ENCODE results near the gene PPFIA1.

PPFIA1 gene

DNA sequence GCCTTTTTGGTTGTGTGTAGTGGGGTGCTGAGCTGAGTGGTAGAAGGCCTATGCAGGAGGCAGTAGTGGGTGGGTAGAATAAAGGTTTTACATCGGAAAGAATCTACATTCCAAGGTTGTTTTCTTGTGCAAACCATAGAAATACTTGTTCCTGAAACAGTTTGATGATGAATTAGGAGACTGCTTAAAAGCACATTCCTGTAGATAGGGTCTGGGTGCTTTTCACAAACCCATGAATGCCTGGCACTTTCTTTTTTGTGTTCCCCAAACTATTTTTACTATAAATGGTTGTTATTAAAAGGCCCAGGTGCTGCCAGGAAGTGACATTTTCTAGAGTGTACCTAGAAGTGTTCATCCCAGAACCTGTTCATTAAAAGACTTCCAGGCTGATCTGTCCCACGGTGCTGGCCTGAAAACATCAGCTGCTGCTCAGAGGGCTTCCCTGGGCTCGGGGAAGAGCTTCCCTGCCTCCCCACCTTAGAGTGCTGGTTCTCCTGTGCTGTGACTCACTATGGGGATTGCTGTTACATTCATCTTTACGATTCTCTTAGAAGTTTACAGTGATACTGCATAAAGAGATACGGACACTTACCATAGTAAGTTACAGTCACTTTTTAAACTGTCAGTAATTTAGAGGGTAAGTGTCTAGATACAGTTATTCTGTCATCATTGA, 27.9 kb downstream of the PPFIA1 start:
- no peak for DNase-seq

DNA sequence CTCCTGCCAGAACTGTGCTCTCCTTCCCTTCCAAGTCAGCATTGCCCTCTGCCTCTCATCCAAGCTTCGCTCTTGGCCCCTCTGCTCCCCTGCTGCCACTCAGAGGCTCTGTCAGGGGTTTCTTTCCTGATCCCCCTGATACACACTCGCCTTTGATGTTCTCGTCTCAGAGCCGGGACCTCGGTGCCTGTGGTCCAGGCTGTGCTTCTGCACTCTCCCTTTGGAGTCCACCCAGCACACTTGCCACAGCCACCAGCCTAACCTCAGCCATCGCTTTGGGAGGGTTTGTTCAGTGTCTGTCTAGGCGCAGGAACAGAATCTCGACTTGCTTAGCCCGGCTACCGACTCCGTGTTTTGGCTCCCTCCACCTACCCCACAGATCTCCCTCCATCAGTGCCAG, 29.1 kb downstream of the PPFIA1 start:
- no peak for DNase-seq

DNA sequence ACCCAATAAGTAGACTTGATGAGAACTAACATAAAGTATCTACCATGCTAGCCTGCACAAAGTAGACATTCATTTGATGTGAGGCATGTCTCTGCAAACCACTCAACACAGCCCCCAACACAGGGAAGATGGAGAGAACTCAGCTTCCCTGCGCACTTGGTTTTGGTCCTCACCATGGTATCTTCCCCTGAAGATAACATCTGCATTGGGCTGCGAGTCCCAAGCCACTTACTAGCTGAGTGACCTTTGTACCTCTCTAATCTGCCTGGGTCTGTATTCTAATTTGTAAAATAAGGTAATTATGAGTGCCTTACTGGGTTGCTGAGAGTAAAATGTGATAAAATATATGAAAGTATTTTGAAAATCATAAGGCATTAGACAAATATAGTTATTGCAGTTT, 30.7 kb downstream of the PPFIA1 start:
- DNase-seq = no peak

DNA sequence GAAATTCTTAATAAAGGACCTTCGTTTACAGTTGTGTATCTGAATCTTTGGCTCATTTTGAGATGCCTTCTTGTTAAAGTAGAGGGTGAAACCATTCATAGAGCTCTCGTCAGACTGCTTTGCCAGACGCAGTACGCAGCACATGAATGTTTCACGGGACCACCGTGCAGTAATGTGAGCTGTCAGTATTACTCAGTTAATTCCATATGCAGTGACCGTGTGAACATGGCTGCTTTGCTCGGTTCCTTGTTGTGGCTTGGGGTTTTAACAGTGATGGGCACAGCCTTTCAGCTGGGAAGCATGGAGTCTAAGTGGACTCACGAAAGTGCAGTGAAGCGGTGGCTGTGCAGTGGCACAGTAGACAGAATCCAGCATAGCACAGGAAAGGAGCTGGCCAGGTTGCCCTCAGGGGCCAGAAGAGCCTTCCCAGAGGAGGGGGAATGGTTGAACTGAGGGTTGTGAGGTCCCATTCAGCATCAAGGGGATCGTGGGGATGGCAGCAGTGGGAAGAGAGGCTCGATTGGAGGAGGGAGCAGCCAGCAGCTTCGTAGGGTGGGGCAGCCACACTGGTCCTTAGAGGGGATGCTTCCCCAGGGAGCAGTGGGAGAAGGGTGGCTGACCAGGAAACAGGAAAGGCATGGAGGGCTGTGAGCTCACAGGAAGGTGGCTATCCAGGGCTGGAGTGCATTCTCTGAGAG, 31.4 kb downstream of the PPFIA1 start:
- no peak for DNase-seq

DNA sequence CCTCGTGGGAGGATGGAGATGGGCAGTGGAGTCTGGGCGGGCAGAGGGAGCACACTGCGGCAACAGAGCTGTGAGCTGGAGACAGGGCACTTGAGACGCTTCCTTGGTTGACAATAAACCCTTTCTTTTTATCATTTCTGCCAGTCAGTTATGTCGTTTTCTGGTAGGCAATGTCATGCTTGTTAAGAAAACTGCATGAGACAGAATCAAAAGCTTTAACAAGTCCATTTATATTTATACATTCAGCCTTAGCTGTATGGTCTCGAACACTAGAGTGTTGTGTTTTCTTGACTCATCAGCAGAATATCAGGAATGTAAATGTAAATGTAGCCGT, 31.9 kb downstream of the PPFIA1 start:
- no peak for DNase-seq

GRCh38 chr11:70303070-70303469, 32.6 kb downstream of the PPFIA1 start:
- DNase-seq = no peak

DNA sequence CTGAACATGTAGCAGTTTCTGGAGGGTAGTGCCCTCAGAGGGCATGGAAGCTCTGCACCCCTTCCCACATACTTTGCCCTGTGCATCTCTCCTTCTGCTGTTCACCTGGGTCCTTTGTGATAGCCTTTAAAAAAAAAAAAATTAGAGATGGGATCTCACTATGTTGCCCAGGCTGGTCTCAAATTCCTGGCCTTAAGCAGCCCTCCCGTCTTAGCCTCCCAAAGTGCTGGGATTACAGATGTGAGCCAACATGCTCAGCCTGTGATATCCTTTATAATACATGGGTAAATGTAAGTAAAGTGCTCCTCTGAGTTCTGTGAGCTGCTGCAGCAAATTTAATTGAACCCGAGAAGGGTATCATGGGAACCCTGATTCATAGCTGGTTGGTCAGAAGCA, 33.7 kb downstream of the PPFIA1 start:
- no peak for DNase-seq

DNA sequence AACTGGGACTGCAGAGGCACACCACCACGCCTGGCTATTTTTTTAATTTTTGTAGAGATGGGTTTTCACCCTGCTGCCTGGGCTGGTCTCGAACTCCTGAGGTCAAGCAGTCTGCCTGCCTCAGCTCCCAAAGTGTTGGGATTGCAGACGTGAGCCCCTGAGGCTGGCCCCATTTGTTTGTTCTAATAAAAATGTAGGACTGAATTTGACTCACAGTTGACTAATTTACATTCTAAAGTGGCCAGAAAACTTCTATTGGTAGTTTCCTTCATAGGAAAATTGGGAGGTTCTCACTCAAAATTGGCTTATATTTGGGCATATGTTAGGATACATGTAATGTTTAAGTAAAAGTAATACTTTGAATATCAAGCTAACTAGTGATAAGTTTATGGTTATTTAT, 35.0 kb downstream of the PPFIA1 start:
- DNase-seq = no peak

GRCh38 chr11:70306586-70307033, 36.1 kb downstream of the PPFIA1 start:
- DNase-seq = no peak

DNA sequence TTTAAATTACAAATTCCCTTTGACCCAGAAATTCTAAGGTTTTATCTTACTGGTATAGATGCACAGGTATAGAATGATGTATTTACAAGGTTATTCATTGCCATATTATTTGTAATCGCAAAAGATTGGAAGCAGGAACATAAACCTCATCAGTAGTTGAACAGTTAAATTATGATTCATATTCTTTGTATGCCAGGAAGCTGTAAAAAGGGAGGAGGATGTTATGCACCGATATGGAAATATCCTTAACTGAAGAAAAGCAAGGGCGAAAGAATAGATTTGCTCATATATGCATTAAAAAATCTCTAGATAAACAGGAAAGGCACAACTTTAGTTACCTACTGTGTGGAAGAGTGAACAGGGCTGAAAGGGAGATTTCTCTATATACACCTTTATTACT, 36.7 kb downstream of the PPFIA1 start:
- no peak for DNase-seq

DNA sequence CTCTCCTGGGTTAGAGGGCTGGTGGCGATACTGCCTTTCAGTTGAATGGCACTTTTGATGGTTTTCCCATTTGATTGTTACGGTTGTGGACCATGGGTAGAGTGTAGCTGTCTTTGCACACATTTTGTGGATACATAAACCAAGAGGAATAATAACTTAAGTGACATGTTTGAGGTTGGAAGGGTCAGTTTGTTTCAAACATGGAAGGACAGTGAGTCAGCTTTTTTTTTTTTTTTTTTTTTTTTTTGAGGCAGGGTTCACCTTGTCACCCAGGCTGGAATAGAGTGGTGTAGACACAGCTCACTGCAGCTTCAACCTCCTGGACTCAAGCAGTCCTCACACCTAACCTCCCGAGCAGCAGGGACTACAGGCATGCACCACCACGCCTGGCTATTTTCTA, 41.1 kb downstream of the PPFIA1 start:
- no peak for DNase-seq

DNA sequence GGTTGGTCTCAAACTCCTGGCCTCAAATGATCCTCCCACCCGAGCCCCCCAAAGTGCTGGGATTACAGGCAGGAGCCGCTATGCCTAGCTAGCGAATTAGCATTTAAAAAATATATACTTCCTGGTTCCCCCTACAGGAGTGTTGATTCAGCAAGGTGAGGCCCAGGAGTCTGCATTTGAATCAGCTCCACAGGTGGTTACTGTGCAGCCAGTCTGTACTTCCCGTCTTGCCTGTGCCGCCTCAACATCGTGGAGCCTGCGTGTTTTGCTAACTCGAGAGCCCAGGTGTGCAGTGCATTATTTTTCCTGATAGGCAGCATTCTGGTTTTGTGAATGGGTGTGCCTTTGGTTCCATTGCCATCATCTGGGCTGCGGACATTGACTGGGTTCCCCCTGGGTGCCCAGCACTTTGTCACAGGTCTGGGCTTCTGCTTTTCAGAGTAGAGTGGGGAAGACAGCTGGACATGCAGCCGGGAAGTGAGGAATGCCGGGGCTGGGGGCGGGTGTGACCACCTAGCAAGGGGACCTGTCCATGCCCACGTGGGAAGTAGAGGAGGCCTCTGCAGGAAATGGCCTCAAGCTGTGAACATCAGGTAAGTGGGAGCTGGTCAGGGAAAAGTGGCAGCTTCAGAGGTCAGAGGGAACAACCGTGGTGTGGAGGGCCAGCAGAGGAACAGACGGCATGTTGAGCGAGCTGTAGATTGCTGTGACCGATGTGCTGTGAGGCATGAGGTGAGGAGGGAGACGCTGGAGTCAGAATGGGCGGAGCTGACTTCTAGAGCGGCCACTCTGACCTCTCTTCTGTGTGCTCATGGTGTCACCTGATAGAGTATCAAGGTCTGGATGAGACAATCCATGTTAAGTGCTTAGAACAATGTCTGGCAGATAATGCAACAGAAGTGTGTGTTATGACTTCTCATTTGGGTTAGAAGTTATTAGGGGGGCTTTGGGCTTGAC, 42.2 kb downstream of the PPFIA1 start:
- DNase-seq = no peak

DNA sequence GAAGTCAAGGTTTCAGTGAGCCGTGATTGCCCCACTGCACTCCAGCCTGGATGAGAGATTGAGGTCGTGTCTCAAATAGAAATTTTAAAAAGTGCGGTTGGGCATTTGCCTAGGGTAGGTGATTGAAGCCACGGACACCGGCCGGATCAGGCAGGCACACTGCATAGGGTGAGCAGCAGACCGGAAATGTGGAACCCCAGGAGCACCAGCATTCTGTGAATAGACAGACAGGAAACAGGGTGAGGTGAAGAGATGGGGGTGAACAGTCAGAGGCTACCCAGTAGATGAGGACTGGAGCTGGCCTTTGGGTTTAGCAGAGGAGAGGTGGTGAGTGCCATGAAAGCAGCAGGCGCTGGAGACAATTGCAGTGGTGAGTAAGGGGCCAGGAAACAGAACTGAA, 43.5 kb downstream of the PPFIA1 start:
- no peak for DNase-seq

- no peak for DNase-seq
Observed at GRCh38 chr11:70314730-70315129, 44.2 kb downstream of the PPFIA1 start.

- no peak for DNase-seq
Observed at GRCh38 chr11:70315716-70316115, 45.2 kb downstream of the PPFIA1 start.

- DNase-seq = no peak
Observed at GRCh38 chr11:70317581-70318305, 47.3 kb downstream of the PPFIA1 start.

- no peak for DNase-seq
Observed at GRCh38 chr11:70319396-70320076, 49.0 kb downstream of the PPFIA1 start.

DNA sequence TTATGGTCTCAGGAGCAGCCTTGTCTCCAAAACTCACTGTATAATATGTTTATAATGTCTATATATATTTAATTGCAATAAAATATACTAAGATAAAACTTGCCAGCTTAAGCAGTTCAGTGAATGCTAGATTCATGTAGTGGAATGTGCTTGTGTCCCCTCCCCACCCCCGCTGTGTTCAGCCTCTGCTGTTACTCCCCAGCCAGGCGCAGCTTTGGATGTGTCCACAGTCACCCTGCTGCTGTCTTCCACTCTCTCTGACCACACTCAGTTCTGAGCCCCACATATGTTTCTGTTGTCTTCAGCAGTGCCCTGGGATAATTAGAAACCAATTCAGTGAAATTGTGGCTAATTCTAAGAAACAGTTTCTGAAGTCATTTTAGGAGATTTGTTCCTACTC, 52.2 kb downstream of the PPFIA1 start:
- no peak for DNase-seq

DNA sequence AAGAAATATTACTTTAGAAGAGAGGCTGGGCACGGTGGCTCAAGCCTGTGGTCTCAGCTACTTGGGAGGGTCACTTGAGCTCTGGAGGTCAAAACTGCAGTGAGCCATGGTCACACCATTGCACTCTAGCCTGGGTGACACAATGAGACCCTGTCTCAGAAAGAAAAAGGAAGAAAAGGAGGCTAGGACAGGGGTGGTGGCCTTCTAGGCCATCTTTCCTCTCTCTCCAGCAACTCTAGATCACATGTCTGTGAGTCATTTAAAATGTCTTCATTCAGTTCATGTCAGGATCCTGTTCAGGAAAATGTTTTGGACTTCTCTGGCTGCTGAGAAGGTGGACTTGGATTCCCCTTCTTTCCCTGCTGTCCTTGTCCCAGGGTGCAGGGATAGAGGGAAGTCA, 53.3 kb downstream of the PPFIA1 start:
- no peak for DNase-seq

DNA sequence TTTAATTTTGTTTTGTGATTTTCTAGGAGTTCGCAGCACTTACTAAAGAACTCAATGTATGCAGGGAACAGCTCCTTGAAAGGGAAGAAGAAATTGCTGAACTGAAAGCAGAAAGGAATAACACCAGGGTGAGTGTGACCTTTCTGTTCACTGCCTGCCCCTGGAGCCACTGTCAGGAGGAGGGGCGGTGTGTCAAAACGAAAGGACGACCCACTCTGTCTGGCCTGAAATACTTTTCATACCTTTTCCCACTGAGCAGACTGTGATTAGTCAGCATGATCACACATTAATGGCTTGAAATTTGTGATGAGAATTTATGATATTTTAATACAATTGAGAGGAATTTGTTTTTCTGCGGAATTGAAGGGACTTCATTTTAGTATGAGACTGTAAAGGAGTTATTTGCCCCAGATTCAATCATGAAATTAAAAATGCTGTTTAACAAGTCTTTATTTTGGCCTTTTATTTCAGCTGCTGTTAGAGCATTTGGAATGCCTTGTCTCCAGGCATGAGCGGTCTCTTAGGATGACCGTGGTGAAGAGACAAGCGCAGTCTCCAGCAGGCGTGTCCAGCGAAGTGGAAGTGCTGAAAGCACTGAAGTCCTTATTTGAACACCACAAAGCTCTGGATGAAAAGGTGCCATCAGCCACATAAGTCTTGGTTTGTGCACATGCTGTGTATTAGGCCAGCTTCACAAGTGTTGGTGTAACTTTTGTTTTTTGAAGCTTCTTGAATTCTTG, 54.1 kb downstream of the PPFIA1 start:
- no peak for DNase-seq

DNA sequence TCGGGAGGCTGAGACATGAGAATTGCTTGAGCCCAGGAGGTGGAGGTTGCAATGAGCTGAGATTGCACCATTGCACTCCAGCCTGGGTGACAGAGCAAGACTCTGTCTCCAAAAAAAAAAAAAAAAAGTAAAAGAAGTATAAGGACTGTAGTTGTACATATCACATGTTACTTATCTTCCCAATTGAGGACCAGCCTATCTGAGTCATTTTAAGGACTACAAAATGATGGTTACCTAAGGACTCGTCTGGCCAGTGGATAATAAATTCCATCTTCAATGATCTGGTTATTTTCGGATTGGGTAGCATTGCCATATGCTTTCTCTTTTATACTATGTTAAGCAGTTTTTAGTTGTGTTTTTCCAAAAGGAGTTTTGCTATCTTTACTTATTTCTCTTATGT, 55.3 kb downstream of the PPFIA1 start:
- no peak for DNase-seq

- no peak for DNase-seq
Observed at GRCh38 chr11:70326365-70326811, 55.9 kb downstream of the PPFIA1 start.
